ENCODE results near the gene SHD.
"Not testable (repeated sequence)": the region's sequence is repeated elsewhere in the genome, so short reads cannot be mapped to it uniquely, and the experiment has no call there.

The SHD gene

GRCh38 chr19:4326215-4326836 is 47.3 kb downstream of the SHD start:
- in situ Hi-C loops (cut with MboI; ENCODE audit: low sequenced_read_pairs), result no loop called here

- in situ Hi-C loops (cut with MboI; ENCODE audit: low sequenced_read_pairs), result no loop called here
Observed at GRCh38 chr19:4326837-4327251, 47.8 kb downstream of the SHD start.

- in situ Hi-C loops (cut with MboI; ENCODE audit: low sequenced_read_pairs), result no loop called here
Observed at GRCh38 chr19:4327252-4327876, 48.3 kb downstream of the SHD start.

- in situ Hi-C loops (cut with MboI; ENCODE audit: low sequenced_read_pairs), result no loop called here
Observed at GRCh38 chr19:4327877-4328242, 48.8 kb downstream of the SHD start.

GRCh38 chr19:4328243-4328990 is 49.4 kb downstream of the SHD start:
- in situ Hi-C loops (cut with MboI; ENCODE audit: low sequenced_read_pairs), result no loop called here

- in situ Hi-C loops (cut with MboI; ENCODE audit: low sequenced_read_pairs), result not testable (repeated sequence)
Observed at GRCh38 chr19:4328991-4329681, 50.1 kb downstream of the SHD start.

- in situ Hi-C loops (cut with MboI; ENCODE audit: low sequenced_read_pairs), result no loop called here
Observed at GRCh38 chr19:4329858-4330257, 50.8 kb downstream of the SHD start.

- in situ Hi-C loops (cut with MboI; ENCODE audit: low sequenced_read_pairs), result no loop called here
Observed at GRCh38 chr19:4334929-4335570, 56.0 kb downstream of the SHD start.

- in situ Hi-C loops (cut with MboI; ENCODE audit: low sequenced_read_pairs), result no loop called here
Observed at GRCh38 chr19:4337906-4338440, 58.9 kb downstream of the SHD start.

GRCh38 chr19:4338441-4339355 is 59.6 kb downstream of the SHD start, which contains the start of gene STAP2:
STAP2 (minus strand) TSS chr19:4338827; CDS start chr19:4338753, 74 bp downstream.
- in situ Hi-C loops (cut with MboI; ENCODE audit: low sequenced_read_pairs), result no loop called here

All from HL-60/S4 treated with retinoic acid at 250 ng/mL for 4 days and 3 days (cell line).